Measurements from ENCODE around the gene IL6R.
"Not testable (repeated sequence)": the region's sequence is repeated elsewhere in the genome, so short reads cannot be mapped to it uniquely, and the experiment has no call there.

The IL6R gene

GRCh38 chr1:154406886-154407197 is 1.7 kb downstream of the IL6R start:
- DNase-seq (ENCODE audit: low spot score) = no peak

- DNase-seq (ENCODE audit: low spot score) = peak; percentile 82
Observed at GRCh38 chr1:154407198-154408091, 2.3 kb downstream of the IL6R start.

- DNase-seq (ENCODE audit: low spot score) = peak; percentile 70
Observed at GRCh38 chr1:154408174-154408777, 3.1 kb downstream of the IL6R start.

- no peak for DNase-seq (ENCODE audit: low spot score)
Observed at GRCh38 chr1:154410185-154410827, 5.2 kb downstream of the IL6R start.

GRCh38 chr1:154411525-154411924 is 6.4 kb downstream of the IL6R start:
- DNase-seq (ENCODE audit: low spot score) = no peak

- no peak for DNase-seq (ENCODE audit: low spot score)
Observed at GRCh38 chr1:154413177-154413783, 8.1 kb downstream of the IL6R start.

- no peak for DNase-seq (ENCODE audit: low spot score)
Observed at GRCh38 chr1:154414606-154415005, 9.5 kb downstream of the IL6R start.

- no peak for DNase-seq (ENCODE audit: low spot score)
Observed at GRCh38 chr1:154416471-154417337, 11.6 kb downstream of the IL6R start.

GRCh38 chr1:154417338-154417608 is 12.1 kb downstream of the IL6R start:
- DNase-seq (ENCODE audit: low spot score) = no peak

GRCh38 chr1:154418062-154418921 is 13.1 kb downstream of the IL6R start:
- DNase-seq (ENCODE audit: low spot score) = no peak

- DNase-seq (ENCODE audit: low spot score) = no peak
Observed at GRCh38 chr1:154418923-154419619, 13.9 kb downstream of the IL6R start.

- peak; percentile 85 for DNase-seq (ENCODE audit: low spot score)
Observed at GRCh38 chr1:154419620-154420571, 14.8 kb downstream of the IL6R start.

GRCh38 chr1:154420961-154421924 is 16.1 kb downstream of the IL6R start:
- no peak for DNase-seq (ENCODE audit: low spot score)

- DNase-seq (ENCODE audit: low spot score) = not testable (repeated sequence)
Observed at GRCh38 chr1:154422049-154422448, 16.9 kb downstream of the IL6R start.

- DNase-seq (ENCODE audit: low spot score) = no peak
Observed at GRCh38 chr1:154422521-154422920, 17.4 kb downstream of the IL6R start.

- peak; percentile 93 for DNase-seq (ENCODE audit: low spot score)
Observed at GRCh38 chr1:154423304-154423987, 18.3 kb downstream of the IL6R start.

GRCh38 chr1:154423988-154424326 is 18.8 kb downstream of the IL6R start:
- DNase-seq (ENCODE audit: low spot score) = no peak

- no peak for DNase-seq (ENCODE audit: low spot score)
Observed at GRCh38 chr1:154425172-154425571, 20.0 kb downstream of the IL6R start.
